ENCODE data around the gene SCYL2.
"Not testable (repeated sequence)": the region's sequence is repeated elsewhere in the genome, so short reads cannot be mapped to it uniquely, and the experiment has no call there.

Gene SCYL2, protein sequence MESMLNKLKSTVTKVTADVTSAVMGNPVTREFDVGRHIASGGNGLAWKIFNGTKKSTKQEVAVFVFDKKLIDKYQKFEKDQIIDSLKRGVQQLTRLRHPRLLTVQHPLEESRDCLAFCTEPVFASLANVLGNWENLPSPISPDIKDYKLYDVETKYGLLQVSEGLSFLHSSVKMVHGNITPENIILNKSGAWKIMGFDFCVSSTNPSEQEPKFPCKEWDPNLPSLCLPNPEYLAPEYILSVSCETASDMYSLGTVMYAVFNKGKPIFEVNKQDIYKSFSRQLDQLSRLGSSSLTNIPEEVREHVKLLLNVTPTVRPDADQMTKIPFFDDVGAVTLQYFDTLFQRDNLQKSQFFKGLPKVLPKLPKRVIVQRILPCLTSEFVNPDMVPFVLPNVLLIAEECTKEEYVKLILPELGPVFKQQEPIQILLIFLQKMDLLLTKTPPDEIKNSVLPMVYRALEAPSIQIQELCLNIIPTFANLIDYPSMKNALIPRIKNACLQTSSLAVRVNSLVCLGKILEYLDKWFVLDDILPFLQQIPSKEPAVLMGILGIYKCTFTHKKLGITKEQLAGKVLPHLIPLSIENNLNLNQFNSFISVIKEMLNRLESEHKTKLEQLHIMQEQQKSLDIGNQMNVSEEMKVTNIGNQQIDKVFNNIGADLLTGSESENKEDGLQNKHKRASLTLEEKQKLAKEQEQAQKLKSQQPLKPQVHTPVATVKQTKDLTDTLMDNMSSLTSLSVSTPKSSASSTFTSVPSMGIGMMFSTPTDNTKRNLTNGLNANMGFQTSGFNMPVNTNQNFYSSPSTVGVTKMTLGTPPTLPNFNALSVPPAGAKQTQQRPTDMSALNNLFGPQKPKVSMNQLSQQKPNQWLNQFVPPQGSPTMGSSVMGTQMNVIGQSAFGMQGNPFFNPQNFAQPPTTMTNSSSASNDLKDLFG

DNA sequence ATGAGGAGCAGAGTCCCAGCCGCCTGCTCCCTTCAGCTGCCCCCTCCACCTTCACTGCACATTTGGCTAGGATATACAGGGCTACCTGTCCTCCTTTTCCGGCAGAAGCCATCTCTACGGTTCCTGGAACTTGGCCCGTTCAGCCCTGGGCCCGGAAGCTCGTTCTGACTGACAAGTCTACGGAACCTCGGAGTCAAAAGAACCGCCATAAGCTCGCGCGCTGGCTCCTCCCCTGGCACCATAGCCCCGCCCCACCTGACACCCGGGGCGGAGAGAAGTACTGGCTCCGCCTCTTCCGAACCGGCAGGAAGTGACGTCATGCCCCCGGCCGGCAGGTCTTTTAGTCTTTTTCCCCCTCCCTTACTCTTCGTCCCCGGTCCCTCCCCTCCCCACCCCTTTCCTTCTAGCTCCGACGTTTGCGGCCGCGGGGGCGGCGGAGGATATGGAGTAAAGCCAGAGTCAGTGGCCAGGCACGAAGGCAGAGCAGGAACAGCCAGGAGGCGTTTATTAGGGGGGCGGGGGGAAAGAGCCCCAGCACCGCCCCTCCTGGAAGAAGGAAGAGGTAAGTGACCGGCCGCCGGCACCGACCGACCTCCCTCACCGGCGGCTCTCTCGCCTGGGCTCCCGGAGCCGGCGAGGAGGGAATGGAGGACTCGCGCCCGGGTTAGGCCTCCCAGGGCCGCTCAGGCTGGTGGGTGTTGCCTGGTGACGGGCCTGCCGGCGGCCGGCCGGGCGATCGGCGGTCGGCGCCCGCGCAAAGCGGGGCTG, at the start of gene SCYL2, which contains the start of gene DEPDC4:
SCYL2 (plus strand) TSS at position 343 of the 768 bp plus-strand sequence. CDS start 15,794 bp downstream, outside the sequence.
DEPDC4 (minus strand) TSS at position 245 of the 768 bp plus-strand sequence; CDS start at position 242, 3 bp downstream.
- H3K9me3 ChIP-seq, result no peaks in the 10 kb centered on the region
- peak within 1 kb of the TSS; percentile 97 for H3K4me3 ChIP-seq
- H3K27ac ChIP-seq, result peak within 1 kb of the TSS; percentile 92
- no peaks in the 10 kb centered on the region for H3K36me3 ChIP-seq
- H3K4me1 ChIP-seq, result peaks cover 26% of the 10 kb centered on the region
- H4K20me1 ChIP-seq, result peaks cover 31% of the 10 kb centered on the region
- H3K9ac ChIP-seq, result peak within 1 kb of the TSS; percentile 91
- no peak for TF ChIP-seq Cebpa-rat (IDR thresholded peaks at IDR 0.05)
- H3K4me2 ChIP-seq, result peak within 1 kb of the TSS; percentile 84
- H3K27me3 ChIP-seq, result no peaks in the 10 kb centered on the region

DNA sequence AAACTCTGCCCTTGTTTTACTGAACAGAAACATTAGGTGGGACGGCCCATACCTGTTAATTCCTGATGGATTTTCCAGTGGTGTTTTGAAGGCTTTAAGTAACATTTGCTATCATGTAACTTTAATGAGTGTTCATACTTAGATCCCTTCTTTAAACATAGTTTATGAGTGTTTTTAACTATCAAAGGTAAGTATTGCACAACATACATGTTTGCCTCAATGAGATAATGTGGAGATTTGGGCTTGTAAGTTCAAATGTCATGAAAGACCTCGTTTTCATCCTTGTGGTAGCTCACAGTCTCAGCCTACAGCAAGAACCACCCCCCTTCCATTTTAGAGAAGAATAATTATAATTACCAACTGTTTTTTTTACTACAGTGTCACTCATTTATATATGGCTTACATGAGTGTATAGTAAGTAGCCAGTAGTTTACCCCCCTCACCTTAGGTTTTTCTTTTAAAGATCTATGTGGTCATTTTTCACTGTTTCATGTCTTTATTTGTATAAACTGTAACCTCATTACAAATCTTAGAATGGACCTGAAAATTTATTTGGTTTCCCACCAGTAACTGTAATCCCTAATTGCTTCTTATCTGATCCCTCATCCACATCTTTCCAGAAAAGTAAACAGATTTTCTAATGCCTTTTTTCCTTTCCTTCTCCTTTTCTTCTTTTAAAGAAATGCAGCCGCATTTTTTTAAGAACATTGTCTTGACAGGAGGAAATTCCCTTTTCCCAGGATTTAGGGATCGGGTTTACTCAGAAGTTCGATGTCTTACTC, 47.5 kb upstream of the SCYL2 start:
- no peak overlapping the region for H3K4me2 ChIP-seq
- H3K27me3 ChIP-seq, result no peaks in the 10 kb centered on the region
- no peak overlapping the region for H3K27ac ChIP-seq
- H3K4me1 ChIP-seq, result 0 out of 2 replicates have a peak, but pooled peaks cover 4% of the 10 kb centered on the region
- H3K4me3 ChIP-seq, result no peak overlapping the region
- H4K20me1 ChIP-seq, result no peaks in the 10 kb centered on the region
- H3K36me3 ChIP-seq, result peaks cover 75% of the 10 kb centered on the region
- TF ChIP-seq Cebpa-rat (IDR thresholded peaks at IDR 0.05), result no peak
- no peaks in the 10 kb centered on the region for H3K9me3 ChIP-seq
- no peak overlapping the region for H3K9ac ChIP-seq

DNA sequence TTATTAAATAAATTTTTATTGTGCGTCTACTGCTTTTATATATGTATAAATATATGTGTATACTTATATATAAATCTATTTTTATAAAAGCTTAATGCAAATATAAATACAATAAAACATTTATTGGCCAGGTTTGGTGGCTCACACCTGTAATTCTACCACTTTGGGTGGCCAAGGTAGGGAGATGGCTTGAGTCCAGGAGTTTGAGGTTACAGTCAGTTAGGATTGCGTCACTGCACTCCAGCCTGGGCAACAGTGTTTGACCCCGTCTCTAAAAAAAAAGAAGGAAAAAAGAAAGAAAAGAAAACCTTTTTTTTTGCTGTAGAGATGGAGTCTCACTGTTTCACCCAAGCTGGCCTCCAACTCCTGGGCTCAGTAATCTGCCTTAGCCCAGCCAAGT, 45.5 kb upstream of the SCYL2 start:
- Histone ChIP-seq H3K36me3 (peaks cover 81% of the 10 kb centered on the region), H3K4me3 (no peak overlapping the region)
- TF ChIP-seq Cebpa-rat (IDR thresholded peaks at IDR 0.05), result 0 out of 2 replicates have a peak, but pooled peaks have one; percentile 31

DNA sequence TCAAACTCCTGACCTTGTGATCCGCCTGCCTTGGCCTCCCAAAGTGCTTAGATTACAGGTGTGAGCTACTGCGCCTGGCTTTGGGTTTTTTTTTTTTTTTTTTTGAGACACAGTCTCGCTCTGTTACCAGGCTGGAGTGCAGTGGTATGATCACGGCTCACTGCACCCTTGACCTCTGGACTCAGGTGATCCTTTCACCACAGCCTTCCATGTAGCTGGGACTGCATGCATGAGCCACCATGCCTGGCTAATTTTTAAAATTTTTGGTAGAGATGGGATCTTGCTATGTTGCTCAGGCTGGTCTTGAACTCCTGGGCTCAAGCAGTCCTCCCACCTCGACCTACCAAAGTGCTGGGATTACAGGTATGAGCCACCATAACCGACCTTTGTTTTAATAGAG, 44.8 kb upstream of the SCYL2 start:
- H3K4me3 ChIP-seq, H3K9me3 ChIP-seq, H3K9ac ChIP-seq, H3K27ac ChIP-seq, H4K20me1 ChIP-seq, H3K4me1 ChIP-seq, H3K4me2 ChIP-seq, H3K27me3 ChIP-seq: not testable (repeated sequence)
- peaks cover 81% of the 10 kb centered on the region for H3K36me3 ChIP-seq

More for the DNA sequence above, 45.5 kb upstream of the SCYL2 start:
- Histone ChIP-seq H3K4me1 (no peaks in the 10 kb centered on the region), H3K9ac (no peak overlapping the region), H4K20me1 (no peaks in the 10 kb centered on the region), H3K27ac (no peak overlapping the region), H3K27me3 (no peaks in the 10 kb centered on the region), H3K9me3 (no peaks in the 10 kb centered on the region), H3K4me2 (no peak overlapping the region)

DNA sequence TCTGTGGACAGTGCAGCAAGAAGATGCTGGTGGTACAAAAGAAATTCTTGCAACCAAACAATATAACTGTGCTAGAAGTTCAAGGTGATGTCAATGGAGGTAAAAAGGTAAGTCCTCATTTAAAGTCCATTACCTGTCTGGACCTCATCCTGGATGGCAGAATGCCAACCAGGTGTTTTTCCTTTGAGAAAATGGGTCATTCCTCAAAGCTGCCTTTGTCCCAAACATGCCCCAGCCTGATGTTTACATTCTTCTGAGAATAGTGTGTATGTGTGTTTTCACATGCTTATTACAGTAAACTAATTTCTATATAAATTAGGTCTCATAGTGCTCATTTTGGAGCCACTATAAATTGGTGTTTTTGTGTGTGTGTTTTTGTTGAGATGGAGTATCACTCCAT, 41.5 kb upstream of the SCYL2 start:
- Histone ChIP-seq H3K36me3 (peaks cover 53% of the 10 kb centered on the region), H3K27ac (no peak overlapping the region), H3K27me3 (no peaks in the 10 kb centered on the region), H4K20me1 (no peaks in the 10 kb centered on the region), H3K4me3 (no peak overlapping the region), H3K9me3 (no peaks in the 10 kb centered on the region), H3K4me2 (no peak overlapping the region), H3K9ac (no peak overlapping the region), H3K4me1 (no peaks in the 10 kb centered on the region)
- TF ChIP-seq Cebpa-rat (IDR thresholded peaks at IDR 0.05), result no peak

DNA sequence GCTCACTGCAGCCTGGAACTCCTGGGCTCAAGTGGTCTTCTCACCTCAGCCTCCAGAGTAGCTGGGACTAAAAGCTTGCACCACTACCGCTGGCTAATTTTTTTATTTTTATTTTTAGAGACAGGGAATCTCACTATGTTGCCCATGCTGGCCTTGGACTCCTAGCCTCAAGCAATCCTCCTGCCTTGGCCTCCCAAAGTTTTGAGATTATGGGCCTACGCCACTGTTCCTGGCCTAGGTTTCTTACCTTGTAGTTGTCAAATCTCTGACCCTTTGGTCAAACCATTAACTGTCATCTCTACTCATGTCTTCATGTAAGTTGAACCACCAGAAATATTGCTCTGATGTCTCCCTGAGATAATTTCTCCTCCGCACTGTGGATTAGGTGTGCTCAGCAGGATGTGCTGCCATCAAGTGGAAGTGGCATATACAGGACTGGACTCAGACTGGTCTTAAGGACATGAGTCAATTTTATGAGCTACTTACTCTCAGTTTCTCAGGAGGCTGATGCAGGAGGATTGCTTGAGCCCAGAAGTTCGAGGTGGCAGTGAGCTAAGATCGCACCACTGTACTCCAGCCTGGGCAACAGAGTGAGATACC, 37.8 kb upstream of the SCYL2 start:
- H4K20me1 ChIP-seq, result no peaks in the 10 kb centered on the region
- H3K4me1 ChIP-seq, result no peaks in the 10 kb centered on the region
- H3K27ac ChIP-seq, result no peak overlapping the region
- H3K4me3 ChIP-seq, result no peak overlapping the region
- no peaks in the 10 kb centered on the region for H3K9me3 ChIP-seq
- no peak overlapping the region for H3K4me2 ChIP-seq
- peaks cover 17% of the 10 kb centered on the region for H3K36me3 ChIP-seq
- H3K9ac ChIP-seq, result no peak overlapping the region
- TF ChIP-seq Cebpa-rat (IDR thresholded peaks at IDR 0.05), result no peak
- no peaks in the 10 kb centered on the region for H3K27me3 ChIP-seq

DNA sequence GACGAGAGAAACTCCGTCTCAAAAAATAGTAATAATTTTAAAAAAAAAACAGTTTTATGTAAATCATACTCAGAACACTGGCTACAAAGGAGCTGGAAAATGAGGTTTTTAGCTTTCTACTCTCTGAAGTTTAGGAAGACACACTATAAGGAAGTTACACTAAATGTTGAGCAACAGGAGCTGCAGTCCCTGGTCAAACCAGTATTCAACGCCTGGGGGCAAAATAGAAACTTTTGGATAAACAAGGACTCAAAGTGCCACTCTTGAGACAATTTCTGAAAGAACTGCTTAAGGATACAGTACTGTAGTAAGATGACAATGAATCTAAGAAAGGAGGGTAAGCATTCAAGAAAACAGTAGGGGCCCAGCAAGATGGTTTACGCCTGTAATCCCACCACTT, 37.1 kb upstream of the SCYL2 start:
- Histone ChIP-seq H3K9ac (no peak overlapping the region), H3K4me3 (no peak overlapping the region), H3K4me2 (no peak overlapping the region), H3K4me1 (no peaks in the 10 kb centered on the region), H3K27me3 (no peaks in the 10 kb centered on the region), H3K27ac (no peak overlapping the region), H3K36me3 (peaks cover 11% of the 10 kb centered on the region), H3K9me3 (no peaks in the 10 kb centered on the region), H4K20me1 (no peaks in the 10 kb centered on the region)
- TF ChIP-seq Cebpa-rat (IDR thresholded peaks at IDR 0.05), result no peak

DNA sequence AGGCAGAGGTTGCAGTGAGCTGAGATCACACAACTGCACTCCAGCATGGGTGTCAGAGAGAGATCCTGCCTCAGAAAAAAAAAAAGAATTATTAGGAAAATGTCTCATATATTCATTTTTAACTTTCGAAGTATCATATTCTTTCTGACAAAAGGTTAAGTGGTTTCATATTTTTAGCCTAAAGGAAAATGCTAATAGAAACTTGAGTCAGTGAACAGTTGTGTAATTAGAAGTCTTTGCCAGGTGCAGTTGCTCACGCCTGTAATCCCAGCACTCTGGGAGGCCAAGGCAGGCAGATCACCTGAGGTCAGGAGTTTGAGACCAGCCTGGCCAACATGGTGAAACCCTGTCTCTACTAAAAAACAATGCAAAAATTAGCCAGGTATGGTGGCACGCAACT, 35.1 kb upstream of the SCYL2 start:
- not testable (repeated sequence) for H3K36me3 ChIP-seq, H3K9me3 ChIP-seq, H3K4me2 ChIP-seq, H3K4me3 ChIP-seq, H3K27ac ChIP-seq, H4K20me1 ChIP-seq, H3K4me1 ChIP-seq, H3K27me3 ChIP-seq, H3K9ac ChIP-seq

All from BLaER1 (cell line).